Activated B cell treated with CpG ODN at 0.5 μM for 24 hours (primary cell): ENCODE results near the gene DIP2C. TPM values are rescaled to one million over a fixed set of nuclear protein-coding genes. Genes with fewer than 3 reads are reported as not detected.
"Not testable (repeated sequence)": the region's sequence is repeated elsewhere in the genome, so short reads cannot be mapped to it uniquely, and the experiment has no call there.

Experiments used
- ATAC-seq: fragments of 200-7000 bp; cut with Tn5 transposase; one replicate; pipeline ENCODE4 v1.10.0; 2021; ENCODE audit warnings: low read depth, mild to moderate bottlenecking, moderate library complexity
- CTCF ChIA-PET: fragments of 350-600 bp; sonication (Branson Sonifier 250); formaldehyde crosslinking; loops from one replicate; lab custom pipeline; 2021; ENCODE audit warnings: antibody characterized with exemption; lab: Charles Lee
- POLR2A ChIA-PET: fragments of 350-600 bp; sonication (Branson Sonifier 250); formaldehyde crosslinking; loops from one replicate; lab custom pipeline; 2021; ENCODE audit warnings: antibody characterized with exemption; lab: Charles Lee
- DNase-seq: peaks from one replicate; pipeline ENCODE4 v3.0.0; 2022
- H3K27ac Mint-ChIP-seq: one replicate; pipeline ENCODE4 v1.8.0; 2020; ENCODE audit warnings: mixed read lengths
- H3K27me3 Mint-ChIP-seq: one replicate; pipeline ENCODE4 v1.8.0; 2021; ENCODE audit warnings: mixed read lengths
- H3K36me3 Mint-ChIP-seq: one replicate; pipeline ENCODE4 v1.8.0; 2021; ENCODE audit warnings: low read depth, mixed read lengths
- H3K4me1 Mint-ChIP-seq: one replicate; pipeline ENCODE4 v1.8.0; 2021; ENCODE audit warnings: mixed read lengths
- H3K4me3 Mint-ChIP-seq: one replicate; pipeline ENCODE4 v1.8.0; 2020; ENCODE audit warnings: mild to moderate bottlenecking, mixed read lengths
- H3K9me3 Mint-ChIP-seq: one replicate; pipeline ENCODE4 v1.8.0; 2020; ENCODE audit warnings: mixed read lengths
- intact Hi-C: fragments of 100-400 bp; cut with micrococcal nuclease; formaldehyde crosslinking; loops from one replicate; pipeline ENCODE4 v1.15.1; 2024
- total RNA-seq: library from RNA; stranded (reverse); gene quantifications from 2 replicates; pipeline ENCODE4 v1.2.3, GENCODE V29; 2022
- TF ChIP-seq, protein P1 (sequence below): fragments of 200-600 bp; IDR thresholded peaks from one replicate; pipeline ENCODE4 v1.8.0; 2022; ENCODE audit warnings: antibody characterized with exemption, mild to moderate bottlenecking

The DIP2C gene
- total RNA-seq, 1 donor from 2014 or later, result 0.49 TPM

- Mint-ChIP-seq H3K4me1 (no peaks in the 10 kb centered on the region), H3K9me3 (no peaks in the 10 kb centered on the region), H3K27ac (no peak overlapping the region), H3K4me3 (no peak overlapping the region), H3K27me3 (peaks cover 12% of the 10 kb centered on the region), H3K36me3 (no peaks in the 10 kb centered on the region)
- ATAC-seq (no peak), DNase-seq (no peak)
- intact Hi-C loops, result no loop called here
- ChIA-PET CTCF (no interaction called here), POLR2A (no interaction called here)
- TF ChIP-seq, protein P1, sequence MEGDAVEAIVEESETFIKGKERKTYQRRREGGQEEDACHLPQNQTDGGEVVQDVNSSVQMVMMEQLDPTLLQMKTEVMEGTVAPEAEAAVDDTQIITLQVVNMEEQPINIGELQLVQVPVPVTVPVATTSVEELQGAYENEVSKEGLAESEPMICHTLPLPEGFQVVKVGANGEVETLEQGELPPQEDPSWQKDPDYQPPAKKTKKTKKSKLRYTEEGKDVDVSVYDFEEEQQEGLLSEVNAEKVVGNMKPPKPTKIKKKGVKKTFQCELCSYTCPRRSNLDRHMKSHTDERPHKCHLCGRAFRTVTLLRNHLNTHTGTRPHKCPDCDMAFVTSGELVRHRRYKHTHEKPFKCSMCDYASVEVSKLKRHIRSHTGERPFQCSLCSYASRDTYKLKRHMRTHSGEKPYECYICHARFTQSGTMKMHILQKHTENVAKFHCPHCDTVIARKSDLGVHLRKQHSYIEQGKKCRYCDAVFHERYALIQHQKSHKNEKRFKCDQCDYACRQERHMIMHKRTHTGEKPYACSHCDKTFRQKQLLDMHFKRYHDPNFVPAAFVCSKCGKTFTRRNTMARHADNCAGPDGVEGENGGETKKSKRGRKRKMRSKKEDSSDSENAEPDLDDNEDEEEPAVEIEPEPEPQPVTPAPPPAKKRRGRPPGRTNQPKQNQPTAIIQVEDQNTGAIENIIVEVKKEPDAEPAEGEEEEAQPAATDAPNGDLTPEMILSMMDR, result no peak
Observed at GRCh38 chr10:680745-681144, 8.7 kb downstream of the DIP2C start.

- intact Hi-C loops, result no loop called here
- H3K9me3 Mint-ChIP-seq, result no peaks in the 10 kb centered on the region
- H3K4me1 Mint-ChIP-seq, result no peaks in the 10 kb centered on the region
- POLR2A ChIA-PET, result no interaction called here
- DNase-seq, result no peak
- CTCF ChIA-PET, result no interaction called here
- no peak for ATAC-seq
- H3K4me3 Mint-ChIP-seq, result no peak overlapping the region
- H3K27ac Mint-ChIP-seq, result no peak overlapping the region
- TF ChIP-seq, protein P1, result no peak
- H3K36me3 Mint-ChIP-seq, result no peaks in the 10 kb centered on the region
- H3K27me3 Mint-ChIP-seq, result peaks cover 12% of the 10 kb centered on the region
Observed at GRCh38 chr10:680146-680545, 9.3 kb downstream of the DIP2C start.

DNA sequence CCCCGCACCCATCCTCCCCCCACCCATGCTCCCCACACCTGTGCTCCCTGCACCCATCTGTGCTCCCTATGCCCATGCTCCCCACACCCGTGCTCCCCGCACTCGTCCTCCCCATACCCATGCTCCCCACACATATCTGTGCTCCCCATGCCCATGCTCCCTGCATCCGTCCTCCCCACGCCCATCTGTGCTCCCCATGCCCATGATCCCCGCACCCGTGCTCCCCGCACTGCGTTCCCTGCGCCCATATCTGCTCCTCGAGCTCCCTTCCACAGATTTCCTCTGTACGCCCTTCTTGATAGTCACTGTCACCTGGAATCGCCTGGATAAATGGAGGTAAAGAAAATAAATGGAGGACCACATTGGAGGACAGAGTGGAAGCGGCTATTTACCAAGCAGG is 9.9 kb downstream of the DIP2C start:
- TF ChIP-seq, protein P1, result no peak
- ChIA-PET POLR2A (no interaction called here), CTCF (no interaction called here)
- Mint-ChIP-seq H3K4me1 (no peaks in the 10 kb centered on the region), H3K9me3 (no peaks in the 10 kb centered on the region), H3K4me3 (no peak overlapping the region), H3K27me3 (peaks cover 12% of the 10 kb centered on the region), H3K36me3 (no peaks in the 10 kb centered on the region), H3K27ac (no peak overlapping the region)
- no peak for ATAC-seq
- DNase-seq, result no peak
- intact Hi-C loops, result no loop called here

DNA sequence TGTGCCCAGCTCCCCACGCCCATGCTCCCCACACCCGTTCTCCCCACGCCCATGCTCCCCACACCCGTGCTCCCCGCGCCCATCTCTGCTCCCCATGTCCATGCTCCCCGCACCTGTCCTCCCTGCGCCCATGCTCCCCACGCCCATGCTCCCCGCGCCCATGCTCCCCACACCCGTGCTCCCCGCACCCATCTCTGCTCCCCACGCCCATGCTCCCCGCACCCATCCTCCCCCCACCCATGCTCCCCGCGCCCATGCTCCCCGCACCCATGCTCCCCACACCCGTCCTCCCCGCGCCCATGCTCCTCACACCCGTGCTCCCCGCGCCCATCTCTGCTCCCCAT is 10.8 kb downstream of the DIP2C start:
- H3K27ac Mint-ChIP-seq, H3K9me3 Mint-ChIP-seq, H3K36me3 Mint-ChIP-seq, POLR2A ChIA-PET, DNase-seq, ATAC-seq, H3K4me3 Mint-ChIP-seq, H3K4me1 Mint-ChIP-seq, CTCF ChIA-PET, intact Hi-C loops: not testable (repeated sequence)
- peaks cover 12% of the 10 kb centered on the region for H3K27me3 Mint-ChIP-seq

DNA sequence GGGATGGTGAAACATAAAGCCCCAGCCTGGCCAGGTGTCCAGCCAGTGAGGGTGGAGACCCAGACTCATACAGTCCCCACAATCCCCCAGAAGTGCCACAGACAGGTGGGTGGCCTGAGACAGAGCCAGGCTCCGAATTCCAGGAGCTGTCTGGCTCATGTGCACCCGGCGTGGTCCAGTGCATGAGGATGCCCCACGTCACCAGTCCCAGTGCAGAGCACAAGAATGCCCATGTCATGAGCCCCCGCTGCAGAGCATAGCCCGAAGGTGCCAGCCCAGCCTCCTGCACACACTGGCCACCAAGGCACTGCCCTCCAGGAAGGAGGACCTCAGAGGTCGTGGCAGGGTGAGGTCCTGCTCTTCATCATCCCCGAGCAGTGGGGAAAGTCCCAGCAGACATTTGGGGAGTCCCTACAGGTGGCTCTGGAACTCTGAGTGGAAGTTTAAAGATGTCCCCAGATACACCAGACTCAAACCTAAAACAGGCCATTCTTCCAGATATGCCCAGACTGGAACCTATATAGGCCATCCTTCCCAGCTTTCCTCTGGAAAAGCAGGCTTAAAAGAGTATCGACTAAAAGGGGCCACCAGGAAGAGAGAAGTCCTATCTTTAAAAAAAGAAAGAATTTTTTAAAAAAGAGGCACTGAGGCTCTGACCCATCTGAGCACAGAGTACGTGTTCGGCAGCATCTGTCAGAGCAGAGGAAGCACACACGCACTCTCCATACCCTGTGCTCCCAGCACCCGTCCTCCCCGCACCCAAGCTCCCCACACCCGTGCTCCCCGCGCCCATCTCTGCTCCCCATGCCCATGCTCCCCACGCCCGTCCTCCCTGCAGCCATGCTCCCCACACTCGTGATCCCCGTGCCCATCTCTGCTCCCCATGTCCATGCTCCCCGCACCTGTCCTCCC is 11.5 kb downstream of the DIP2C start:
- Mint-ChIP-seq H3K27me3 (peaks cover 6% of the 10 kb centered on the region), H3K36me3 (no peaks in the 10 kb centered on the region), H3K4me1 (no peaks in the 10 kb centered on the region), H3K27ac (no peak overlapping the region), H3K4me3 (no peak overlapping the region), H3K9me3 (peaks cover 3% of the 10 kb centered on the region)
- intact Hi-C loops, result no loop called here
- DNase-seq (no peak), ATAC-seq (no peak)
- TF ChIP-seq, protein P1, result no peak
- POLR2A ChIA-PET, result no interaction called here
- CTCF ChIA-PET, result no interaction called here
